Astrocyte (in vitro differentiated cells and primary cell): Measurements from ENCODE around the gene IPCEF1. TPM values are rescaled to one million over a fixed set of nuclear protein-coding genes. Genes with fewer than 3 reads are reported as not detected.
A peak's percentile ranks its signal among the peaks of the same experiment; 100 is the strongest.

Experiments used
- DNase-seq: peaks from one replicate; pipeline ENCODE4 v3.0.0-alpha.2; 2010; ENCODE audit warnings: low read depth
- FAIRE-seq: peaks from 2 replicates; lab custom pipeline; 2011; peaks lifted over from hg19 to GRCh38; lab: Jason Lieb, UNC
- H2AFZ ChIP-seq: 2 replicates; pipeline ENCODE4 v1.6.0; 2012; ENCODE audit warnings: low read depth, low read length, inconsistent platforms
- H3K27ac ChIP-seq: 2 replicates; pipeline ENCODE4 v1.5.1; 2011; ENCODE audit warnings: low read depth, low read length, inconsistent platforms
- H3K27me3 ChIP-seq: 2 replicates; pipeline ENCODE4 v1.6.0; 2011; ENCODE audit warnings: low read length, inconsistent platforms; ENCODE audit not compliant: insufficient read depth
- H3K36me3 ChIP-seq: 2 replicates; pipeline ENCODE4 v1.5.1; 2011; ENCODE audit warnings: low read length, inconsistent platforms; ENCODE audit not compliant: insufficient read depth
- H3K4me1 ChIP-seq: 2 replicates; pipeline ENCODE4 v1.5.1; 2011; ENCODE audit warnings: low read length, inconsistent platforms; ENCODE audit not compliant: insufficient read depth
- H3K4me2 ChIP-seq: 2 replicates; pipeline ENCODE4 v1.6.0; 2012; ENCODE audit warnings: low read length, inconsistent platforms
- H3K4me3 ChIP-seq: 2 replicates; pipeline ENCODE4 v1.5.1; 2011; ENCODE audit warnings: low read depth, mild to moderate bottlenecking, low read length, inconsistent platforms; ENCODE audit not compliant: insufficient read depth
- H3K79me2 ChIP-seq: 2 replicates; pipeline ENCODE4 v1.6.0; 2012; ENCODE audit warnings: mild to moderate bottlenecking, low read length, inconsistent platforms; ENCODE audit not compliant: insufficient read depth
- H3K9ac ChIP-seq: 2 replicates; pipeline ENCODE4 v1.6.0; 2012; ENCODE audit warnings: mild to moderate bottlenecking, low read length, inconsistent platforms
- H3K9me3 ChIP-seq: 2 replicates; pipeline ENCODE4 v1.5.1; 2012; ENCODE audit warnings: low read depth, mild to moderate bottlenecking, low read length, inconsistent platforms; ENCODE audit not compliant: insufficient read depth
- H4K20me1 ChIP-seq: 2 replicates; pipeline ENCODE4 v1.6.0; 2012; ENCODE audit warnings: low read length, inconsistent platforms; ENCODE audit not compliant: insufficient read depth
- H3K27ac Mint-ChIP-seq: one replicate; pipeline ENCODE4 v1.8.0; 2021; ENCODE audit warnings: mild to moderate bottlenecking, mixed read lengths; ENCODE audit not compliant: unreplicated experiment
- H3K27me3 Mint-ChIP-seq: one replicate; pipeline ENCODE4 v1.8.0; 2021; ENCODE audit warnings: low read depth, mixed read lengths; ENCODE audit not compliant: unreplicated experiment
- H3K36me3 Mint-ChIP-seq: one replicate; pipeline ENCODE4 v1.8.0; 2021; ENCODE audit warnings: low read depth, mixed read lengths; ENCODE audit not compliant: unreplicated experiment
- H3K4me1 Mint-ChIP-seq: one replicate; pipeline ENCODE4 v1.8.0; 2021; ENCODE audit warnings: low read depth, mixed read lengths; ENCODE audit not compliant: unreplicated experiment
- H3K4me3 Mint-ChIP-seq: one replicate; pipeline ENCODE4 v1.8.0; 2021; ENCODE audit warnings: mild to moderate bottlenecking, moderate library complexity, mixed read lengths; ENCODE audit not compliant: unreplicated experiment
- H3K9me3 Mint-ChIP-seq: one replicate; pipeline ENCODE4 v1.8.0; 2021; ENCODE audit warnings: mild to moderate bottlenecking, mixed read lengths; ENCODE audit not compliant: unreplicated experiment
- CTCF ChIP-seq: IDR thresholded peaks from 2 replicates; pipeline ENCODE4 v1.5.1; 2011; ENCODE audit warnings: low read depth, mild to moderate bottlenecking, inconsistent platforms, low read length, moderate library complexity; ENCODE audit not compliant: insufficient read depth
- EZH2 ChIP-seq: IDR thresholded peaks from 2 replicates; pipeline ENCODE4 v1.6.1; 2012; ENCODE audit warnings: mild to moderate bottlenecking, low read length, inconsistent platforms; ENCODE audit not compliant: insufficient read depth
- total RNA-seq: library from RNA; stranded (reverse); gene quantifications from 2 replicates; pipeline ENCODE4 v1.2.1, GENCODE V29; 2021

The IPCEF1 gene
- total RNA-seq, 1 donor from 2014 or later = 0.16 TPM

GRCh38 chr6:154280521-154280920 lies 76.1 kb downstream of the IPCEF1 start:
- H3K4me3 ChIP-seq = no peak overlapping the region
- TF ChIP-seq EZH2 (no peak), CTCF (no peak)
- no peak overlapping the region for H2AFZ ChIP-seq
- H4K20me1 ChIP-seq = no peaks in the 10 kb centered on the region
- Mint-ChIP-seq H3K36me3 (no peaks in the 10 kb centered on the region), H3K4me3 (no peak overlapping the region), H3K27me3 (no peaks in the 10 kb centered on the region), H3K27ac (no peak overlapping the region), H3K9me3 (peaks cover 2% of the 10 kb centered on the region), H3K4me1 (peaks cover 4% of the 10 kb centered on the region)
- no peaks in the 10 kb centered on the region for H3K4me1 ChIP-seq
- H3K4me2 ChIP-seq = no peak overlapping the region
- no peak overlapping the region for H3K27ac ChIP-seq
- H3K27me3 ChIP-seq = no peaks in the 10 kb centered on the region
- H3K9me3 ChIP-seq = peaks cover 2% of the 10 kb centered on the region
- no peak for FAIRE-seq
- no peaks in the 10 kb centered on the region for H3K36me3 ChIP-seq
- DNase-seq = no peak
- no peaks in the 10 kb centered on the region for H3K79me2 ChIP-seq
- H3K9ac ChIP-seq = no peak overlapping the region

GRCh38 chr6:154277629-154278017 lies 79.0 kb downstream of the IPCEF1 start:
- Histone ChIP-seq H3K4me2 (no peak overlapping the region), H3K4me3 (no peak overlapping the region), H3K27me3 (no peaks in the 10 kb centered on the region), H3K4me1 (no peaks in the 10 kb centered on the region), H3K79me2 (no peaks in the 10 kb centered on the region), H3K9me3 (no peaks in the 10 kb centered on the region), H3K9ac (no peak overlapping the region), H2AFZ (no peak overlapping the region), H3K27ac (no peak overlapping the region), H3K36me3 (no peaks in the 10 kb centered on the region), H4K20me1 (no peaks in the 10 kb centered on the region)
- no peak for TF ChIP-seq EZH2
- TF ChIP-seq CTCF = no peak
- Mint-ChIP-seq H3K27ac (no peak overlapping the region), H3K36me3 (no peaks in the 10 kb centered on the region), H3K9me3 (no peaks in the 10 kb centered on the region), H3K4me1 (peaks cover 4% of the 10 kb centered on the region), H3K4me3 (no peak overlapping the region), H3K27me3 (peaks cover 2% of the 10 kb centered on the region)
- DNase-seq (no peak), FAIRE-seq (no peak)

- Mint-ChIP-seq H3K9me3 (no peaks in the 10 kb centered on the region), H3K4me1 (peaks cover 4% of the 10 kb centered on the region), H3K27ac (no peak overlapping the region), H3K27me3 (peaks cover 2% of the 10 kb centered on the region), H3K36me3 (no peaks in the 10 kb centered on the region), H3K4me3 (no peak overlapping the region)
- Histone ChIP-seq H3K27ac (no peak overlapping the region), H3K36me3 (no peaks in the 10 kb centered on the region), H3K4me3 (no peak overlapping the region), H3K4me2 (no peak overlapping the region), H3K9me3 (no peaks in the 10 kb centered on the region), H3K79me2 (no peaks in the 10 kb centered on the region), H2AFZ (no peak overlapping the region), H3K9ac (no peak overlapping the region), H4K20me1 (no peaks in the 10 kb centered on the region), H3K27me3 (no peaks in the 10 kb centered on the region), H3K4me1 (no peaks in the 10 kb centered on the region)
- FAIRE-seq (no peak), DNase-seq (peak; percentile 22)
- TF ChIP-seq CTCF (peak; percentile 52), EZH2 (no peak)
Observed at GRCh38 chr6:154276810-154277628, 79.6 kb downstream of the IPCEF1 start.
